Progenitor cell of endocrine pancreas (in vitro differentiated cells): Measurements from ENCODE around the gene ACOX3. TPM values are rescaled to one million over a fixed set of nuclear protein-coding genes. Genes with fewer than 3 reads are reported as not detected.

Experiments
- DNase-seq: peaks from one replicate; pipeline ENCODE4 v3.0.0; 2021; ENCODE audit warnings: low spot score; ENCODE audit not compliant: unreplicated experiment
- H3K27ac Mint-ChIP-seq: 2 replicates; pipeline ENCODE4 v1.8.0; 2021; ENCODE audit warnings: mild to moderate bottlenecking, moderate library complexity, mixed read lengths
- H3K27me3 Mint-ChIP-seq: 2 replicates; pipeline ENCODE4 v1.8.0; 2021; ENCODE audit warnings: mixed read lengths
- H3K36me3 Mint-ChIP-seq: 2 replicates; pipeline ENCODE4 v1.8.0; 2022; ENCODE audit warnings: mixed read lengths; ENCODE audit not compliant: insufficient read depth
- H3K4me1 Mint-ChIP-seq: 2 replicates; pipeline ENCODE4 v1.8.0; 2021; ENCODE audit warnings: low read depth, mixed read lengths
- H3K4me3 Mint-ChIP-seq: 2 replicates; pipeline ENCODE4 v1.8.0; 2021; ENCODE audit warnings: low read depth, mild to moderate bottlenecking, moderate library complexity, mixed read lengths
- H3K9me3 Mint-ChIP-seq: 2 replicates; pipeline ENCODE4 v1.8.0; 2021; ENCODE audit warnings: low read depth, mixed read lengths
- total RNA-seq: library from RNA; stranded (reverse); gene quantifications from 2 replicates; pipeline ENCODE4 v1.2.1, GENCODE V29; 2021
- TF ChIP-seq, protein P1 (sequence below): fragments of 200-600 bp; sonication (generic); IDR thresholded peaks from one replicate; pipeline ENCODE4 v1.5.0; 2021; ENCODE audit warnings: antibody characterized with exemption, mild to moderate bottlenecking; ENCODE audit not compliant: unreplicated experiment

The ACOX3 gene
- total RNA-seq, 1 donor from 2014 or later: 22.6 TPM

DNA sequence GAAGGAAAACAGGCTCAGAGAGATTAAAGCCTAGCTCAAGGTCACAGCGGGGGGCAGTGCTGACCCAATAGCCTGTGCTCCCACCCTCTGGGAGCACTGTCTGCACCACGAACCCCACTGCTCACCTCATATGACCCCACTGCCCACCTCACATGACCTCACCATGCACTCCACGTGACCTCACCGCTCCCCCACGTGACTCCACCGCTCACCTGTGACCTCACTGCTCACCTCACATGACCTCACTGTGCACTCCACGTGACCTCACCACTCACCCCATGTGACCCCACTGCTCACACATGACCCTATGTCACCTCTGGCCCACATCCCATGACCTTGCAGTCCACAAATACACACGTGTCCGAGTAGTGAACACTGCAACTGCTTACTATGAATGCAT lies 55.4 kb downstream of the ACOX3 start:
- peak overlapping the region; percentile 12 for H3K27ac Mint-ChIP-seq
- TF ChIP-seq, protein P1, sequence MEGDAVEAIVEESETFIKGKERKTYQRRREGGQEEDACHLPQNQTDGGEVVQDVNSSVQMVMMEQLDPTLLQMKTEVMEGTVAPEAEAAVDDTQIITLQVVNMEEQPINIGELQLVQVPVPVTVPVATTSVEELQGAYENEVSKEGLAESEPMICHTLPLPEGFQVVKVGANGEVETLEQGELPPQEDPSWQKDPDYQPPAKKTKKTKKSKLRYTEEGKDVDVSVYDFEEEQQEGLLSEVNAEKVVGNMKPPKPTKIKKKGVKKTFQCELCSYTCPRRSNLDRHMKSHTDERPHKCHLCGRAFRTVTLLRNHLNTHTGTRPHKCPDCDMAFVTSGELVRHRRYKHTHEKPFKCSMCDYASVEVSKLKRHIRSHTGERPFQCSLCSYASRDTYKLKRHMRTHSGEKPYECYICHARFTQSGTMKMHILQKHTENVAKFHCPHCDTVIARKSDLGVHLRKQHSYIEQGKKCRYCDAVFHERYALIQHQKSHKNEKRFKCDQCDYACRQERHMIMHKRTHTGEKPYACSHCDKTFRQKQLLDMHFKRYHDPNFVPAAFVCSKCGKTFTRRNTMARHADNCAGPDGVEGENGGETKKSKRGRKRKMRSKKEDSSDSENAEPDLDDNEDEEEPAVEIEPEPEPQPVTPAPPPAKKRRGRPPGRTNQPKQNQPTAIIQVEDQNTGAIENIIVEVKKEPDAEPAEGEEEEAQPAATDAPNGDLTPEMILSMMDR: no peak
- H3K4me3 Mint-ChIP-seq: no peak overlapping the region
- no peak for DNase-seq
- H3K4me1 Mint-ChIP-seq: peaks cover 2% of the 10 kb centered on the region
- no peaks in the 10 kb centered on the region for H3K9me3 Mint-ChIP-seq
- H3K27me3 Mint-ChIP-seq: no peaks in the 10 kb centered on the region
- peaks cover 10% of the 10 kb centered on the region for H3K36me3 Mint-ChIP-seq

DNA sequence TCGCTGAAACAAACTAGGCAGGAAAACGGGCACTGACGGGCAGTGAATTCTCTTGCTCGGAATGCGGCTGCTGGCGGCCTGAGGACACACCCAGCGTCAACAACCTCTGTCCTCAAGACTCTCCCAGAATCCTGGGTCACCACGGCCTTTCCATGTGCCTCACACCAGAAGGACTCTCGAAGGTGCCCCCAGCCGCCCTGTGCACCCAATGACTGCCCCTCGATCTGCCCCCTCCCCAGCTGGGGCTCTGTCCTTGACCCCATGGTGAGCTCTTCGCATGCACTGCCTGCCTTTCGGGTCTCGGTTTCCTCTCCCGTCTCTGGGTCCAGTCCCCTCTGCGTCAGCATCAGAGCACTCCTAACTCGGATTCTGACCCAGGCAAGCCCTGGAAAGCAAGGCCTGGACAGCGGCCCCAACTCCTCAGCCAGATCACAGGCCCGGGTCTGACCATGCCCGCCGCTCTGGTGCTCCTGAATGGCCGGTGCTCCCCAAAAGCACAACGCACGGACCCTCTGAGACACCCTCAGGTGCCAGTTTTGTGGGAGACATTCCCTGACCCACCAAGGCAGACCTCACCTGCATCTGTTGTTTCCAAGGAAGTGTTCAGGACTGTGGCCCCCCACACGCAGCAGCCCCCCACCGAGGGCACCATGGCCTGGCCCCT lies 56.0 kb downstream of the ACOX3 start:
- H3K27me3 Mint-ChIP-seq: no peaks in the 10 kb centered on the region
- H3K4me3 Mint-ChIP-seq: no peak overlapping the region
- H3K27ac Mint-ChIP-seq: no peak overlapping the region
- TF ChIP-seq, protein P1: no peak
- H3K36me3 Mint-ChIP-seq: peaks cover 10% of the 10 kb centered on the region
- peaks cover 2% of the 10 kb centered on the region for H3K4me1 Mint-ChIP-seq
- no peak for DNase-seq
- no peaks in the 10 kb centered on the region for H3K9me3 Mint-ChIP-seq

DNA sequence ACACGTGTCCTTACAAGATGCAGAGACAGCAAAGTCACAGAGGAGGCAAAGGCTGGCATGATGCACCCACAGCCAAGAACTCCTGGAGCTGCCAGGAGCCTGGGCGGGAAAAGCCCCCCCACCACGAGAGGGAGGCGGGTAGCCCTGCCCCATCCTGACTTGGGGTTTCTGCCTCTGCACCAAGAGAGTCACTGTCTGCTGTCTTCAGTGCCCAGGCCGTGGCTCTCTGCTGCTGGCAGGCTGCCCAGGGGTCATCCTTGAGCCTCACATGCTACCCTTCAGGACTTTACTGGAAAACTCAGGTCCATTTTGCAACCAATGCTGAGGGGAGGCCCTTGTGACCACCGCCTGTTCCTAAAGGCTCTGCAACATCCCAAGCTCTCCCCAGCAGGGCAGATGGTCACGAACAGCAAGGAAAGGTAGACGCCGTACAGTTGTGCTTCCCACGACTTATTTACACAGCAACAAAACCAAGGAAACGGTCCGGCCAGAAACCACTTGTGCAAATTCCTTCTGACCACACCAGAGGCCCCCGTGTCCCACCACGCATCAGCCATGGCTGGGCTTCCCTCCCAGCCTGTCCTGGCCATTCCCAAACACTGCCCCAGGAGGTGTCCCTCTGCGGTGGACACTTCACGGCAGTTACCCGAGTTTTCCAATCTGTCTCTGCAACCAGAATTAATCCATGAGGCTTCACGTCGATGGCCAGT lies 56.9 kb downstream of the ACOX3 start:
- no peak overlapping the region for H3K4me3 Mint-ChIP-seq
- H3K27me3 Mint-ChIP-seq: no peaks in the 10 kb centered on the region
- H3K9me3 Mint-ChIP-seq: no peaks in the 10 kb centered on the region
- TF ChIP-seq, protein P1: no peak
- peak overlapping the region; percentile 56 for H3K27ac Mint-ChIP-seq
- H3K36me3 Mint-ChIP-seq: peaks cover 10% of the 10 kb centered on the region
- DNase-seq: no peak
- peaks cover 2% of the 10 kb centered on the region for H3K4me1 Mint-ChIP-seq

DNA sequence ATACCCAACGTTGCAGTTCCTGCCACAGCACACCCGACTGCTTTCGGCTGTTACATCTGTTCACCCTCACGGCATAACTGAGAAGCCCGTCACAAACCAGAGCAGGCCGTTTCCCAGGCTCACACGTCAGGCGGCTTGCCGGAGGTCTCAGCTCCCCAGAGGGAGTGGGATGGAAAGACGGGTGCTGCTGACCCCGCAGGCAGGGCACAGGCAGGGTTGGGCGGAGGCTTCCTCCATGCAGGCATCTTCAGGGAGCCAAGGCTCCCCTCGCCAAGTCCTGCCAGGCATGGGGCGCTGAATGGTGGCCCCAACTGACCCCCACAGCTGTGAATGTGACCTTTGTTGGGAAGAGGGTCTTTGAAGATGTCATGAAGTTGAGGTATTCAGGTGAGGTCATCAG lies 57.5 kb downstream of the ACOX3 start:
- Mint-ChIP-seq H3K27ac (no peak overlapping the region), H3K9me3 (no peaks in the 10 kb centered on the region), H3K4me1 (peaks cover 2% of the 10 kb centered on the region), H3K4me3 (no peak overlapping the region), H3K36me3 (peaks cover 9% of the 10 kb centered on the region), H3K27me3 (no peaks in the 10 kb centered on the region)
- DNase-seq: no peak
- TF ChIP-seq, protein P1: no peak

DNA sequence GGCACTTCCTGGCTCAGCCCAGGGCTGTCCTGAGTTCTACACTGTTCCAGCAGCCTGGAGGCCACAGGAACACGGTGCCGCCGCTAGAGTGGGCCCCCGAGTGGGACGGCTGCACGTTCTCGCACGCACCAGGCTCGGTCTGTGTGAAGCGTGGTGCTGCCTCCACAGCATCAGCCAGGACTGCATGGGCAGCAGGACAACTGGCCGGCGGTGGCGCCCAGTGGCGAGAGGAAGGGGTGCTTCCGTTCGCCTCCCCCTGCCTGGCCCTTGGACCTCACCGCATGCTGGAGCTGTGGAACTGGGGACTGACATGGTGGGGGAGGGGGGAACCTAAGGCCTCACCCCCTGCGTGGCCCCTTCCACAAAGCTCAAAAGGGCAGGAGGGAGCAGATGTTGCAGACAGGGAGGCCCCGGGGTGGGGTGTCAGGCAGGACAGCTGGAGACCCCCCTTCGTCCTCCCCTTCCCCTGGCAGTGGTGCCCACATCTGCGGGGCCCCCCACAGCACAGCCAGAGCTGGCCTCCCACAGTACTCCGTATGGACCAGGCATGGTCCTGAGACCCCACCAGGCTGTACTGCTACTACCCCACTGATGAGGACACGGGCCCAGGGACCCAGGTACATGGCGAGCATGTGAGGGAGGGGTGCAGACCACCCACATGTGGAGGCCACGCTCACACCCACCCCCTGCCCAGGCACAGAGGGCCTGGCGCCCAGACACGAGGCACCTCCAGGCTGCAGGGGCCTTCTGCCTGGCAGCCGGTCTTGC lies 58.5 kb downstream of the ACOX3 start:
- peaks cover 7% of the 10 kb centered on the region for H3K36me3 Mint-ChIP-seq
- DNase-seq: no peak
- H3K4me3 Mint-ChIP-seq: no peak overlapping the region
- TF ChIP-seq, protein P1: no peak
- H3K4me1 Mint-ChIP-seq: peaks cover 2% of the 10 kb centered on the region
- no peak overlapping the region for H3K27ac Mint-ChIP-seq
- H3K9me3 Mint-ChIP-seq: no peaks in the 10 kb centered on the region
- H3K27me3 Mint-ChIP-seq: no peaks in the 10 kb centered on the region
